SW480 (cell line): ENCODE measurements around the gene DCTN3.

ENCODE experiments used
- DNase-seq: peaks from one replicate; pipeline ENCODE4 v3.0.0-alpha.2; 2016; ENCODE audit warnings: low spot score

The DCTN3 gene

GRCh38 chr9:34573599-34574325 lies 46.5 kb downstream of the DCTN3 start:
- DNase-seq, result no peak

- no peak for DNase-seq
These were observed 47.7 kb downstream of the DCTN3 start for GRCh38 chr9:34572628-34573027.

GRCh38 chr9:34572092-34572491 lies 48.2 kb downstream of the DCTN3 start:
- DNase-seq, result no peak

- DNase-seq, result no peak
These were observed 48.8 kb downstream of the DCTN3 start for GRCh38 chr9:34571481-34571810.

- DNase-seq, result no peak
These were observed 49.4 kb downstream of the DCTN3 start for GRCh38 chr9:34570809-34571480.

- DNase-seq, result no peak
These were observed 49.9 kb downstream of the DCTN3 start for GRCh38 chr9:34570376-34570775.

GRCh38 chr9:34568774-34569173 lies 51.5 kb downstream of the DCTN3 start:
- no peak for DNase-seq

- DNase-seq, result no peak
These were observed 52.2 kb downstream of the DCTN3 start for GRCh38 chr9:34568133-34568532.

GRCh38 chr9:34566972-34567371 lies 53.3 kb downstream of the DCTN3 start:
- DNase-seq, result no peak

GRCh38 chr9:34566322-34566721 lies 54.0 kb downstream of the DCTN3 start:
- DNase-seq, result no peak

- DNase-seq, result no peak
These were observed 54.4 kb downstream of the DCTN3 start for GRCh38 chr9:34565856-34566255.

GRCh38 chr9:34564617-34565016 lies 55.7 kb downstream of the DCTN3 start:
- DNase-seq, result no peak
